Fibroblast of lung (primary cell): ENCODE results near the gene VPS4A. TPM values are rescaled to one million over a fixed set of nuclear protein-coding genes. Genes with fewer than 3 reads are reported as not detected.
A peak's percentile ranks its signal among the peaks of the same experiment; 100 is the strongest.

Source experiments
- DNase-seq, 2 donors: peaks; one replicate each; pipeline versions ENCODE4 v3.0.0 to v3.0.0-alpha.2; 2010; ENCODE audit warnings: low read depth in 2 of 2
- H2AFZ ChIP-seq: 2 replicates; pipeline ENCODE4 v1.5.1; 2012; ENCODE audit warnings: low read length, control low read depth, inconsistent platforms
- H3K27ac ChIP-seq: 2 replicates; pipeline ENCODE4 v1.5.1; 2011; ENCODE audit warnings: low read length, control low read depth; ENCODE audit not compliant: insufficient read depth
- H3K27me3 ChIP-seq: 2 replicates; pipeline ENCODE4 v1.5.1; 2011; ENCODE audit warnings: mild to moderate bottlenecking, low read length; ENCODE audit not compliant: control insufficient read depth, insufficient read depth
- H3K36me3 ChIP-seq: 2 replicates; pipeline ENCODE4 v1.5.1; 2011; ENCODE audit warnings: low read length; ENCODE audit not compliant: control insufficient read depth, insufficient read depth
- H3K4me1 ChIP-seq: 2 replicates; pipeline ENCODE4 v1.5.1; 2011; ENCODE audit warnings: low read length; ENCODE audit not compliant: control insufficient read depth, insufficient read depth; ENCODE audit errors: extremely low read depth
- H3K4me2 ChIP-seq: 2 replicates; pipeline ENCODE4 v1.5.1; 2011; ENCODE audit warnings: low read length, control low read depth; ENCODE audit not compliant: insufficient read depth; ENCODE audit errors: extremely low read depth
- H3K4me3 ChIP-seq, 4 experiments: fragments of 200-600 bp in 1 of 4; sonication (generic) in 1 of 4; replicated peaks in 1 of 4; 2 replicates each; pipeline ENCODE4 v1.5.1; 2011 to 2016; ENCODE audit warnings: low read length in 4 of 4, low read depth in 3 of 4, mild to moderate bottlenecking in 3 of 4, control low read depth in 2 of 4, inconsistent platforms in 1 of 4, mixed read lengths in 1 of 4; ENCODE audit not compliant: insufficient read depth in 1 of 4; ENCODE audit errors: control extremely low read depth in 1 of 4
- H3K79me2 ChIP-seq: 2 replicates; pipeline ENCODE4 v1.5.1; 2012; ENCODE audit warnings: mild to moderate bottlenecking, low read length, inconsistent platforms; ENCODE audit not compliant: control insufficient read depth, insufficient read depth
- H3K9ac ChIP-seq: 2 replicates; pipeline ENCODE4 v1.5.1; 2011; ENCODE audit warnings: mild to moderate bottlenecking, low read length, control low read depth; ENCODE audit not compliant: insufficient read depth
- H3K9me3 ChIP-seq: 2 replicates; pipeline ENCODE4 v1.5.1; 2012; ENCODE audit warnings: low read depth, low read length; ENCODE audit not compliant: control insufficient read depth, insufficient read depth
- H4K20me1 ChIP-seq: 2 replicates; pipeline ENCODE4 v1.5.1; 2011; ENCODE audit warnings: low read length; ENCODE audit not compliant: control insufficient read depth, insufficient read depth; ENCODE audit errors: extremely low read depth
- CTCF ChIP-seq, 2 donors: IDR thresholded peaks in 1 of 2; conservative IDR thresholded peaks in 1 of 2; 1 replicate in 1 of 2; 2 replicates in 1 of 2; pipeline ENCODE4 v1.5.1; 2011 to 2012; ENCODE audit warnings: low read length in 2 of 2, control low read depth in 1 of 2, inconsistent platforms in 1 of 2, low read depth in 1 of 2, mild to moderate bottlenecking in 1 of 2
- EZH2 ChIP-seq: IDR thresholded peaks from 2 replicates; pipeline ENCODE4 v1.5.1; 2012; ENCODE audit warnings: low read length, control low read depth, mild to moderate bottlenecking; ENCODE audit errors: missing control alignments
- polyA plus RNA-seq, 2 donors: library from polyadenylated mRNA; depleted of rRNA in 1 of 2; stranded (reverse) in 1 of 2; unstranded in 1 of 2; fragments of >200 nt; gene quantifications; 2 replicates each; pipeline ENCODE4 v1.2.1, GENCODE V29; 2011 to 2012; ENCODE audit warnings: missing spikeins in 1 of 2
- total RNA-seq: library from RNA; depleted of rRNA; stranded (reverse); fragments of >200 nt; gene quantifications from 2 replicates; pipeline ENCODE4 v1.2.1, GENCODE V29; 2014

The VPS4A gene
- total and polyA plus RNA-seq, 2 donors (not counting 1 experiment from before 2014, with no cell fraction given): 14.5 to 39.8 TPM

GRCh38 chr16:69329369-69330285 lies 18.5 kb downstream of the VPS4A start:
- H4K20me1 ChIP-seq: no peaks in the 10 kb centered on the region
- peak overlapping the region; percentile 57 for H3K27ac ChIP-seq
- H3K9ac ChIP-seq: peak overlapping the region; percentile 89
- H3K79me2 ChIP-seq: peaks cover 44% of the 10 kb centered on the region
- H3K4me1 ChIP-seq: peaks cover 9% of the 10 kb centered on the region
- H3K9me3 ChIP-seq: no peaks in the 10 kb centered on the region
- peak overlapping the region; percentile 94 for H3K4me2 ChIP-seq
- no peaks in the 10 kb centered on the region for H3K27me3 ChIP-seq
- peak overlapping the region; percentile 58 to 78 (median 76) for H3K4me3 ChIP-seq
- TF ChIP-seq EZH2: no peak
- TF ChIP-seq CTCF (conservative IDR thresholded peaks at IDR 0.05 in 1 of 2, IDR thresholded peaks at IDR 0.05 in 1 of 2; ENCODE audit: low read depth in 1 of 2, low read length in 2 of 2): no peak
- DNase-seq: peak; percentile 14 to 26
- H3K36me3 ChIP-seq: peaks cover 16% of the 10 kb centered on the region
- H2AFZ ChIP-seq: no peak overlapping the region

GRCh38 chr16:69330286-69331109 lies 19.3 kb downstream of the VPS4A start, which contains the start of gene PDF:
Gene PDF, minus strand, starts transcription at chr16:69330588. Its CDS starts 18 bp downstream, at chr16:69330570.
- peak within 1 kb of the TSS; percentile 19 for H2AFZ ChIP-seq
- TF ChIP-seq EZH2 (no peak), CTCF (conservative IDR thresholded peaks at IDR 0.05 in 1 of 2, IDR thresholded peaks at IDR 0.05 in 1 of 2; ENCODE audit: low read depth in 1 of 2, low read length in 2 of 2) (no peak)
- peaks cover 9% of the 10 kb centered on the region for H3K4me1 ChIP-seq
- no peaks in the 10 kb centered on the region for H3K27me3 ChIP-seq
- H3K4me3 ChIP-seq: peak within 1 kb of the TSS; percentile 58 to 78 (median 76)
- peaks cover 40% of the 10 kb centered on the region for H3K79me2 ChIP-seq
- peak within 1 kb of the TSS; percentile 89 for H3K9ac ChIP-seq
- H3K36me3 ChIP-seq: peaks cover 23% of the 10 kb centered on the region
- H3K4me2 ChIP-seq: peak within 1 kb of the TSS; percentile 94
- no peaks in the 10 kb centered on the region for H3K9me3 ChIP-seq
- H4K20me1 ChIP-seq: no peaks in the 10 kb centered on the region
- peak; percentile 89 to 92 for DNase-seq
- H3K27ac ChIP-seq: peak within 1 kb of the TSS; percentile 84

GRCh38 chr16:69334696-69335095 lies 23.5 kb downstream of the VPS4A start:
- H3K36me3 ChIP-seq: peaks cover 16% of the 10 kb centered on the region

More at GRCh38 chr16:69334696-69335095, 23.5 kb downstream of the VPS4A start:
- TF ChIP-seq CTCF (conservative IDR thresholded peaks at IDR 0.05 in 1 of 2, IDR thresholded peaks at IDR 0.05 in 1 of 2; ENCODE audit: low read depth in 1 of 2, low read length in 2 of 2): no peak
- TF ChIP-seq EZH2: no peak
- no peaks in the 10 kb centered on the region for H3K27me3 ChIP-seq
- H3K4me3 ChIP-seq: no peak overlapping the region
- H4K20me1 ChIP-seq: no peaks in the 10 kb centered on the region
- no peak overlapping the region for H3K4me2 ChIP-seq
- peaks cover 5% of the 10 kb centered on the region for H3K4me1 ChIP-seq
- no peaks in the 10 kb centered on the region for H3K9me3 ChIP-seq
- H3K9ac ChIP-seq: no peak overlapping the region
- H2AFZ ChIP-seq: no peak overlapping the region
- H3K79me2 ChIP-seq: peaks cover 22% of the 10 kb centered on the region
- no peak for DNase-seq
- H3K27ac ChIP-seq: no peak overlapping the region
